GM12891 (cell line): Measurements from ENCODE around the gene FBXO27.

ENCODE experiments used
- POLR2A ChIP-seq: IDR thresholded peaks from 2 replicates; pipeline ENCODE4 v1.6.1; 2011; ENCODE audit warnings: low read depth, low read length, control low read depth
- POLR2AphosphoS5 ChIP-seq: IDR thresholded peaks from 2 replicates; pipeline ENCODE4 v1.6.1; 2011; ENCODE audit warnings: low read depth, low read length, control low read depth
- SPI1 ChIP-seq: IDR thresholded peaks from 2 replicates; pipeline ENCODE4 v1.6.1; 2011; ENCODE audit warnings: low read depth, low read length, control low read depth
- TAF1 ChIP-seq: IDR thresholded peaks from 2 replicates; pipeline ENCODE4 v1.6.1; 2011; ENCODE audit warnings: low read depth, low read length, control low read depth

GRCh38 chr19:39047073-39047472 is 14.7 kb upstream of the FBXO27 start:
- TF ChIP-seq POLR2A (no peak), POLR2AphosphoS5 (no peak), TAF1 (no peak), SPI1 (no peak)
